NCI-H748 treated with DMSO at 0.1 percent for 48 hours (cell line): ENCODE results near the gene TSPAN13.

ENCODE experiments used
- DNase-seq: peaks from one replicate; lab custom pipeline; 2025; lab: John Stamatoyannopoulos, UW

The TSPAN13 gene

DNA sequence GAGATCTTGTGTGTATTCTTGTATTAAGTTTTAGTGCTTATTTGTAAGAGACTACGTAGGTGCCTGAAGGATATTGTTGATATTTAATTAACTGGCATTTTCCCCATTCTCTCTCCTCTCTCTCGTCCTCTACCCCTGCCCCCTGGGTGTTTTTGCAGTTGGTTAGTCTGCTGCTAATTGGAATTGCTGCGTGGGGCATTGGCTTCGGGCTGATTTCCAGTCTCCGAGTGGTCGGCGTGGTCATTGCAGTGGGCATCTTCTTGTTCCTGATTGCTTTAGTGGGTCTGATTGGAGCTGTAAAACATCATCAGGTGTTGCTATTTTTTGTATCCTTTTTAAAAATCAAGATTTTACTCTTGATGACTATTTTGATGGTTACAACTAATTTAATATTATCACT, 22.5 kb downstream of the TSPAN13 start:
- DNase-seq = no peak

DNA sequence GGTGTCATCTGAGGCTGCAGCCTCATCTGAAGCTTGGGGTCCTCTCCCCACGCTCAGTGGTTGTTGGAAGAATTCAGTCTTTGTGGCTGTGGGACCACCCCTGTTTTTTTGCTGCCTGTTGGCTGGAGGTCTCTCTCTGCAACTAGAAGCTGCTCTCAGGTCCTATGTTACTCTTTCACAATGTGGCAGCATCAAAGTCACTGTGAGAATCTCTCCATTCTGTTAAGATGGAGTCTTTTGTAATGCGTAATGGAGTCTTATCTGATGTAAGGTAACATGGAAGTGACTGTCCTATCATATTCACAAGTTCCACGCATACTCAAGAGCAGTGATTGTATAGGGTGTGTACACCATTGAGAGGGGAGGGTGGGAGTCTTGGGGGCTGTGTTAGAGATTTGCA, 24.9 kb downstream of the TSPAN13 start:
- no peak for DNase-seq

DNA sequence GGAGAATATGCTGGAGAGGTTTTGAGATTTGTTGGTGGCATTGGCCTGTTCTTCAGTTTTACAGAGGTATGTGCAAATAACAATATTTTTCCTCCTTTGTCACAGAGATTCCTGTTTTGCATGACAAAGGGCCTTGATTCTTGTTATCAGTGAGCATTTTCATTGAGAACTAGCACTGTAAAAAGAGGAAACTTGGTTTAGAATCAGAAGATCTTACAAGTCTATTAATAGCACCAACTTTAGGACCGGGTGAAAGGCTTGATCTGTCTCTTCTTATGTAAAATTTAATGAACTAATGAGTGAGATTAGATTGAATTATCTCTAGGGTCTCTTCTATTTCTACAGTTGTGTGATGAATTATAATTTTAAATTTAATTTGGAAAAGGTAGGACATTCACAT, 25.5 kb downstream of the TSPAN13 start:
- no peak for DNase-seq

DNA sequence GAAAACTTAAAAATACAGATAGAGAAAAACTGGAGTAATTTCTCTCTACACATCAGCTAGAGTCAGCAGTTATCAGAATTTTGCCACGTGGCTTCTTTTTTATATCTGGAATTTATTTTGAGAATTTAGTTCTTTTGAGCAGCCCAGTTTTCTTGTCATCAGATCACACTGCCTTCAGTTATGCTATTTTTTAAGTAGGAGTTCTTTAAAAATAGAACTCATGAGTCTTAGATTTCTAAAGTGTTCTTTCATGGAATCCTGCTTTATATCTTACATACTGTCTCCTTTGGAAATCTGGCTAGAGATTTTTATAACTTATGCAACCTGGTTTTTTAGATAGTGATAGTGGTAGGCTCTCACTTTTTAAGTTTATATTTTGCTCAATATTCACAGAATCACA, 27.0 kb downstream of the TSPAN13 start:
- no peak for DNase-seq

DNA sequence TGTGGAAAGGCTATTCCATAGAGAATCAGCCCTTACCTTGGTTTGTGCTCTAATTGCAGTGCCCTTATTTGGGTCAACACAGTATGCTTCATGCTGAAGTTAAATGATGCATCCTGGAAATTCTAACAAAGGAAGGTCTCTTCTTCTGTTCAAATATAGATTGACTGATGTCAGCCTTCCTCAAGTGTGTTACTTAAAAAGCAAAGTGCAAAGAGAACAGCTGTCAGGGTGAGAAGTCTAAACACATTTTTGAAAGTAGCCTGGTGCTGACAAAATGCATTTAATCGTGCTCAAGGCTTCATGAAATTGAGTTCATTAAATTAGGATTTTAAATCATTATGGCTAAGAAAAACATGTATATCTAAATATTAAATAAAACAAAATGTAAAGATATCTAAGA, 31.8 kb downstream of the TSPAN13 start:
- DNase-seq = no peak

DNA sequence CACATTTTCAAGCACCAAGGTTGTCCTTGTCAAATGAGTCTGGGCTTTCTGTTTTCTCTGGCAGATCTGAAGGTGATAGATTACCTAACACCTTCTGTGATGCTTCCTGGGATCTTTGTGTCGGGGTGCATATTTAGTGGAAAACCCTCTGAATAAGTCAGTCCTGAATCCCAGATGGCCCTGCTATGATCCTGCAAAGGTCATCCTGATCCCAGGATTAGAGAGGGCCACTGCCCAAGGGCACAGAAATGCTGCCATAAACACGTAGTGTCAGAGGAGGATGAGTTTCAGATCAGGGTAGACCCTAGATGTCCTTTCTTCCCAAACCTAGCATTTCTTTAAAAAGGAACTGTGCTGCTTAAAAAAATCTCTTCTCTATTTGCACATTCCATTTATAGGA, 32.3 kb downstream of the TSPAN13 start:
- no peak for DNase-seq

DNA sequence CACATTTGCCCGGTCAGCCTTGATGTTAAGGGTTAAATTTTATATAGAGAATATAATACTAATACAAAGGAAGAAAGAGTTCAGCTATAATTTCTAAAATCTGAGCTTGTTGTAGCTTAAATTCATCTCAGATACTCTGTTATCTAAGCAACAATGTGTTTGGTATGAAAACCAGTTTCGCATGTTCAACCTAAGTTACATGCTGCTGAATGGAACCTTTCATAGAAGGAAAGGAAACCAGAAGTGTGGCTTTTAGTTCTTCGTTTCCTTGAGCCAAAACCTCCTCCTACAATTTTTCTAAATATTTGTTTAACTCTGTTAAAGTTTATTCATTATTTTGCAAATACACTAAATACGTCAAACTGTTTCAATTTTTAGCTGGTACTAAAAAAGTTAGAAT, 32.7 kb downstream of the TSPAN13 start:
- no peak for DNase-seq

DNA sequence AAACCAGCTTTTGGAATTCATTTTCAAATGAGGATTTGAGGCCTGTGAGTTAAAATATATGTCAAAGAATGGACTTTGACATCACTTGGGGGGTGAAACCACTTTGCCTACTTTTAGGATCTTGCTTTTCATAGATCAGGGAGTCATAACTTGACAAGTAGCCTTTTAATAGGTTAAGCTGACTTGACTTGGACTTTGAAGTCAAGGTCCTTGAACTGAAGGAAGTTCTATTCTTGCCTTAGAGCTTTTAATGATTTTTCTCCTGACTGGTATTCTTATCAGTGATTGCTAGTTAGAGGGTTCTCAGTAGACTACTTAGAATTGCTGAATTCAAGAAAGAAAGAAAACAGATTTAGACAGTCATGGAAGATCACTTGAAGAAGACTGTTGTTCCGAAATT, 33.6 kb downstream of the TSPAN13 start:
- no peak for DNase-seq

DNA sequence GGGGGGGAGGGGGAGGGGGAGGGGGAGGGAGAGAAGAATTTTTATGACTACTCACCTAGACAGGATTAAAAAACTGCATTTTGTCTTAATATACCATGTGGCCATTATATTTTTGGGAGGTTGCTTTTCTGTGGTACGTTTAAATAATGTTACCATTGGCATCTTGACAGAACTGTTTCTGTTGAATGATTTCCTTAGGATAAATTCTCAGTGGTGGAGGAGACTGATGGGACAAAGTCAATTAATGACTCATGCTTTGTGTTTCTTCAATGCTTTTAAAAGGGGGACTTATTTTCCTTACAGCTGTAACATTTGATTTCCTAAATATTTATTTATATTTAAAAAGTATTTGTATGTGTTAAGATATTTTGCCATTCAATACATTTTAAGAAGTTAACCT, 37.5 kb downstream of the TSPAN13 start:
- DNase-seq = no peak

DNA sequence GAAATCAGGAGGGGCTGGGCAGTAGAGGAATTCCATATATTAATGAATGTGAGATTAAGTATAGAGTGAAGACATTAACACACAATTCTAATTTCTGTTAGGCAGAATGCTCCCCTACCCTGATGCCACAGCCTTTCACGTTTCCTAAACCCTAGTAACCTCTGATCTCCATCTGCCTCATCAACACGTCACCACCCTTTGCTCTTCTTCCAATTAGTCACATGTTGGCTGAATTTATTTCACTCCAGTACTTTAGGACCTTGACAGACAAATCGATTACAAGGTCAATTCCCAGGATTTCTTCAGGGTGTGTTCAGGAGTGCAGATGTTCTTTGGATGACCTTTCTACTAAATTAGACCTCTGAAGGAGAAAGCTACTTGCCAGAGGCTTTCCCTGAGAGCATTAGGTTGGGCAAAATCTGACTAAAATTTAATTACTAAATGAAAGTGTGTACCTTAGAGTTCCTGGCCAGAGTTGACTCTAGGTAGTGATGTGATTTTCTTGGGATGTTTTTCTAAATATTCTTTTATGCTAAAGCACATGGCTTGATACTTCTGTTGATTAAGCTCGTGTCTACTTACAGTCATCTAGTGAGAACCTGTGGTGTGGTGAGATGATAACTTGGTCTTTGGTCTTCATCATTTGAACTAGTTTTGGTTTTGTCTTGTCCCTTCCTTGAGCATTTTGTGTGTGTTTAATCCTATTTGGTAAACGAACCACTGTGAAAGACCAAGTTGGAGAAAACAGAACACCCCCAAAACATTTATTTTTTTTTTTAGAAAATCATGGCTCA, 38.5 kb downstream of the TSPAN13 start:
- no peak for DNase-seq

DNA sequence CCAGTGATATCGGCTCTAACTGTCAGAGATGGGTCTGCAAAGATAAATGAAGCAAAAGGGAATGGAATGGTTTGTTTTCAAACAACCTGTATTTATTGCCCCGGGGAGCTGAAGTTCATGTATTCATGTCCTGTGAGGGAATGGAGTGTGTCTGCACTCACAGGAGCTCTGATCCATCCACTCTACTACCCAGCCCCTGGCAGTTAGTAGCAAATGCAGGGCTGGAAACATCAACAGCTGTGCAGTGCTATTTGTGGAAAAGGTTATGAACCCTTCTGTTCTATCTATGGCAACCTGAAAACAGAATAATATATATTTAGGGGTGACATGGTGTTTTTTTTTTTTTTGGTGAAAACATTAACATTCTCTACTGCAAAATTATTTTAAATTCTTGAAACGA, 41.4 kb downstream of the TSPAN13 start:
- DNase-seq = no peak

DNA sequence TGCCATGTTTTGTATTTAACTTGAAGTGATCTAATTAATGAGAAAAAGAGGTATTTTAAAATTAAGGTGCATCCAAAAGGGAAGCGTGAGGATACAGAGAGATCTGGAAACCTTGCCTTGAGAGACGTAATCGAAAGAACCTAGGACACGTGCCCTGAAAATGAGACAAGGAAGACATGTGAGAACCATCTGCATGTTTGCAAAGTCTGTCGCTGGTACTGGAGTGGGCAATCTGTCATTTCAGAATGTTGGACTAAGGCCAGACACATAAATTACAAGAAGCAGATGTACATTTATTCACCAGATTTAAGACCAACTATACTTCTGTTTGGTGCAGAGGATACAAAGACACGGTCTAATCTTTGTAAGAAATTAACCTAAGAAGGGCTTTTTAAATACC, 42.1 kb downstream of the TSPAN13 start:
- peak; percentile 66 for DNase-seq

DNA sequence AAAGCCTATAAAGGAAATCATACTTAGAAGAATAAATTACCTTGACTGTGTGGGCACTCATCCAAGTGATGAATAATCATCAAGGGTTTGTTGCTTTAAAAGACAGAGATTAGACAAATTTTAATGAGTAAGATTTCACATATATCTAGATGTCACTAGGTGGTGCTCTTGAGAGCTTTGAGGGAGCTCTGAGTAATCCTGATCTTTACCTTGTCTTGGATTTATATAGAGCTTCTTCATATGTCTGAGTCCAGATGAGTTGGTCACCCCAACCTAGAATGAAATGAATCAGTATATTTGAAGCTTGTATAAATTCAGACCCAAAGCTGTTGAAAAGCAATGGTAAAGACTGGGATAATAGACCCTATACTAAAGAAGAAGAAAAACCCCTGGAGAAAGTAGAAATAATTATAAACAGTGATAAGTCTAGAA, 47.6 kb downstream of the TSPAN13 start:
- peak; percentile 59 for DNase-seq

DNA sequence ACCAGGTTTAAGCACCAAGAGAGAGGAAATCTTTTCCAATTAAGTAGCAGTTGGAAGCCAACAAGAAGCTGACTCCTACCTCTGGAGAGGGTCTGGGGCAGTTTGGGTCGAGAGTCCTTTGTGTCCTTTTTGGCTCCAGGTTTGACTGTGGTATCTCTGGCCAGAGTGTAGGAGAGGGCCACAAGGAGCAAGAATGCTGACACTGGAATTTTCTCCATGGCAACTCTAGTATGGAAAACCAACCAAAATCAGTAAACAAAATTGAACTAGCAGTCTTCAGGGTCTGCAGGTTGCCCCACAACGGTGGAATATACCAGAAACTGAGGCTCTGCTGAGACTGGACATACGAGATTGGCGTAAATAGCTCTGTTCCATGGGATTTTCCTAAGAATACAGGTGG, 48.0 kb downstream of the TSPAN13 start:
- DNase-seq = no peak

DNA sequence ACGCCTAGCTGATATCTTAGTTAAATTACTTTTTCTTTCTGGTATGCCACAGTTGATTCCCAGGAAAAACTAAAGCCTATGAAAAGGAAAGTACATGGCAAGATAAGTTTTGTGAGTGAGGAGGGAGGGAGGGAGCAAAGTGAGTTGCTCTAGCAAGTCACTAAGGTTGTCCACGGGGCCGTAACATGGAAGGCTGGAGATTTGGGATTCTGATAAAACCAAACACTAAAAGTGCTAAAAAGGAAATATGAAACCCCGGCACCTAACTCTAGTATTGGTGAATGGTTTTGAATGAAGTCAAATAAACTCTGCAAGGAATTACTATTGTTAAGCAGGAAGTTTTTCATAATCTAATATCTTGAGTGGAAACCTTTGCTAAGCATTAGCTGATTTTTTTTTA, 49.6 kb downstream of the TSPAN13 start:
- no peak for DNase-seq

DNA sequence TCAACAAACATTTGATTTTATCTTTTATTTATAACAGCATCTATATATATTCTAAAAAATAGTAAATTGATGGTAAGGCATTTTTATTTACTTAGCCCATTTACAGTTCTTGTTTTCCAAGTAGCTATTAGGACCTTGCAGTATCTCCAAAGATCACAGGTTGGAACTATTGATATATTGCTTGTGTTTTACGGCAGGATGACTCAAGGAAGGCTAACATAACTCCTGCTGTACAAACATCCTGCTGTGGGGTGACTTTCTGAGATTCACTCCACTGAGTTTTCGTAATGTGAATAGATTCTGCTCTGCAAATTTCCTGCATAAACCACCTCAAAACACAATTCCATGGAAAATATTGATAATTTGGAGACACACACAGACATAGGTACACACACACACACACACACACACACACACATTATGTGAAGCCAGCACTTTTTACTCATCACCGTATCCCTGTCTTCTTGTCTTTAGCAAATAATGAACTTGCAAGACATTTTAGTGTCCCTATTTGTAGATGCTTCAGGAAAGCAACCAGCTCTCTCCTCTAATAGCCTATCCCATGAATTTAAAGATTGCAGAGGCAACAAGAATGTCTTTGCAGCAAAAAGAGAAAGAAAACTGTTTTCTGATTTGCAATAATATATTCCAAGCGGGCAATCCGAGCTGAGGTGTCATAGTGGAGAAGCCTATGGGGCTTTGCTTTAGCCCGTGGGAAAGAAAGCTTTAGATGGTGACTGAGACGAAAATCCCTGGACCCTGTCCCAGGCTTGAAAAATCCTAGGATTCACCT, 50.5 kb downstream of the TSPAN13 start:
- DNase-seq = no peak

DNA sequence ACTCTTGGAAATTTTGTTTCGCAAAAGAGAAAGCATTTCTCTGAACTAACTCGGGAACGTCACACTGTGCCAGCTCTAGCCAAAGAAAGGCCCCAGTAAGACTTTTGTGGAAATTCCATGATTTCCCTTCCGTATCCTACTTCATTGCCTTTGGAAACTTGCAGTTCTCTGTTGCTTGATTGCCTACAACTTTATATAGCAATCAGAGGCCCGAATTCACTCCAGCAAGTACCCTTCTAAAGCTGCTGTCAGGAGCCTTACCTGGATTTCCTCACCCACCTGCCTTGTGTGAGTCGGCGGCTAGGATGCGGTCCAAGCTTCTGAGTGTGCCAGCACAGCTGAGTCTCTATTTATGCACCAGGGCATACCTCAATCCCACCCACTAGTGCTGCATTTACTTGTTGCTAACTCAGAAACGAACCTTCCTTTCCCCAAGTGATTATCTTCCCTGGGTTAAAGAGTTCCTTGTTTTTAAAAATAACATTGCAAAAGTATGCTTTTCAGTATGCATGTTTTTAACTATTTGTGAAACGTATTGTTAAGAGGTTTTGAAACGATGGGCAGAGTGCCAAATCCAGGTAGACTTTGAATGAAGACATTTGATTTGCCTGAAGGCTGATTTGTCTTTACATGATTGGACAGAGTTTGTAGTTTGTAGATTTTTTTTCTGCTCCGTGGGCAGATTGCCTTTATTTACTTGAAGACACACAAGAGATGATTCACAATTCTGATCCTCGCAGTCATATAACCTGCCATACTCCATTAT, 51.3 kb downstream of the TSPAN13 start, which contains the start of gene AGR2:
Gene AGR2, minus strand, starts transcription at position 326 of the 766 bp plus-strand sequence. CDS start 3,203 bp downstream, outside the sequence.
- no peak for DNase-seq

DNA sequence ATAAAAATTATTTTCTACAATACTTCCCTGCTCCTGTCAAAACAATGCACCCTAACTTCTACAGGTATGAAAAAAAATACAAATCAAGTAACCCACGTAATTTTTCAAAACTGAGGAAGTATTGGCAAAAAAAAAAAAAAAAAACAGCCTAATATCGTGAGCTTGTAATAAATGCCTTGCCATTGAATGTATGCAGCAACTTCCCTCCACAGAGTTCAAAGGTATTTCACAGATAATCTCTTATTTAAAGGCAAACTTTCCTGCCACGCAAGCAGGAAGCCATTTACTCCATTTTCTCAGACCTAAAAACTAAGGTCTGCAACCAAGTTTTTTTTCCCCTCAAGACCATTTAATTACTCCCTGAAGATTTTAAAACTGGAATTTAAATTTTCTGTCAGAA, 51.9 kb downstream of the TSPAN13 start:
- DNase-seq = no peak

DNA sequence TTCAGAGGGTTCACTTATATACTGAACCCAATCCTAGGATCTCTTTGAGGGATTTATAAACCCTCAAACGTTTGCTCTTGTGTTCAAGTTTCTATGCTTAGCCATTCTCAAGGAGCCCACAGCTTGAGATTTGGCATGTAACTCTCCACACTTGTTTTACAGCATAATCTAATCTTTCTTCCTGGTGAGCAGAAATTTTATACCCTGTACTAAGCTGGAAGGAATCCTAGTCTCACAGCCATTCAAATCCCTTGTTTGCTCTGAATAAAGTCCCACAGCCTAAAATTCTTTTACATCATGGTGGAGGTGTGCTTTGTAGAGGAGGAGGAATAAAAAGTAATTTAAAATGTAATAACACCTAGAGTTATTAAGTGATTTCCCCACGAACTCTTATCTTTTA, 56.6 kb downstream of the TSPAN13 start:
- no peak for DNase-seq

DNA sequence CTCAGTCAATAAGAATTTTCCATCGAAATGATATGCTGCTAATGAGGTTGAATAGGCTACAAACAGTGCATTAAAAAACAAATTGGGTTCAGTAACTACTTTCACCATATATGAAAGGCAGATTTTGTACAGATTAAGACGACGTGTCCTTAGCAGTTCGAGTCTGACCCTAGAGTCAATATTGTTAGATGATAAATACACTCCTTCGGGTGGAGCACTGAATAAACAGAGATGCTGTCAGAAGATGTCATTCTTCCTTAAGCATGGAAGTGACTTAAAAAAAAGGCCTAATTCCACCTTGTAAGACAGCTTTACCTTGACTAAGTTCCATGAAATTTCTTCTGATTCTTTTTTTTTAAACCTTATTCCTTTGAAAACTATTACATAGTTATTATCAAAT, 57.0 kb downstream of the TSPAN13 start:
- no peak for DNase-seq

DNA sequence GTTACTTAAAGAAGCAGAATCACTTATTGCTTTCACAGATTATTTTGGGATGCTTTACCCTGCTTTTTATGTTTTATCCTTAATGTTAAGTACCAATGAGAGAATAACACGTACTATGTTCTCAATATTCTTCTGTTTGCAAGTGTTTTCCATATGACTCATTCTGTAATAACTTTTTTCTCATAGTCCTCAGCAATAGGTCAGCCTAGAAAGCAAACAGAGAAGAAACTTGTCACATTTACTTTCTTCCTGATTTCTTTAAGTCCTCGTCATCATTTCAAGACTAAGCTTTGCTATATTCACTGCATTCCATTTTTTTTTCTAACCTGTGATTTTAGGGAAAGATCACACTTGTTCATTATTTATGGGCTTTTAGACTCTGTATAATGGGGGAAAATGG, 58.0 kb downstream of the TSPAN13 start:
- DNase-seq = no peak

DNA sequence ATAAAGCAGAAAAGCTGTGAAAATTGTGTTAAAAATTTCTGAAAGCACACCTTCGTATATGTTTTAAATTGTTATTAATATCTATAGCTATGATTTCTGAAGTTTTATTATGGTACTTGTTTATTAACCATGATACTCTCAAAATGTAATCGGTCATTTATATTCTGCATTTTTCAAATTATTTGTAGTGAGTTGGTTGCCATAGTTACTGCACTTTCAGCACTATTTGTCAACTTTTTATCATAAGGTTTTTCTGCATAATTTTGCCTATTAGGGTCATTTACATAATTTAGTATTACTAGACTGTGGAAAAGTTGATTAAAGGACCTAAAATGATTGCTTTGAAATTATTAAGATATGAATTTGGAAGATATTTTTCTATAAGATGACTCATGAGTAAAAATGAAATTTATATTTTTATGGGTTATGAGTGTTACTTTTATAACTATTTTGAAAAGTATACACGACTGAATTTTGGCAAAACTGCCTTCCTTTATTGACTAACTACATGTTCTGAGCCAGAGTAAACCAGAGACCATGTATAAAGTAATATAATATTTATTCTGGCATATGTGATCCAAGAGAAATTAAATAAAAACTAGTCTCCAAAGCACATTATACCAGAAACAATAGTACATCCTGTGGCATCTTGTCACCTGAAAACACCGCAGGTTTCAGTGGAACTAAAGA, 59.1 kb downstream of the TSPAN13 start:
- DNase-seq = no peak
